ENCODE data around the gene MIA.

The MIA gene

GRCh38 chr19:40800339-40800996, 25.1 kb downstream of the MIA start:
- TF ChIP-seq, protein P1, sequence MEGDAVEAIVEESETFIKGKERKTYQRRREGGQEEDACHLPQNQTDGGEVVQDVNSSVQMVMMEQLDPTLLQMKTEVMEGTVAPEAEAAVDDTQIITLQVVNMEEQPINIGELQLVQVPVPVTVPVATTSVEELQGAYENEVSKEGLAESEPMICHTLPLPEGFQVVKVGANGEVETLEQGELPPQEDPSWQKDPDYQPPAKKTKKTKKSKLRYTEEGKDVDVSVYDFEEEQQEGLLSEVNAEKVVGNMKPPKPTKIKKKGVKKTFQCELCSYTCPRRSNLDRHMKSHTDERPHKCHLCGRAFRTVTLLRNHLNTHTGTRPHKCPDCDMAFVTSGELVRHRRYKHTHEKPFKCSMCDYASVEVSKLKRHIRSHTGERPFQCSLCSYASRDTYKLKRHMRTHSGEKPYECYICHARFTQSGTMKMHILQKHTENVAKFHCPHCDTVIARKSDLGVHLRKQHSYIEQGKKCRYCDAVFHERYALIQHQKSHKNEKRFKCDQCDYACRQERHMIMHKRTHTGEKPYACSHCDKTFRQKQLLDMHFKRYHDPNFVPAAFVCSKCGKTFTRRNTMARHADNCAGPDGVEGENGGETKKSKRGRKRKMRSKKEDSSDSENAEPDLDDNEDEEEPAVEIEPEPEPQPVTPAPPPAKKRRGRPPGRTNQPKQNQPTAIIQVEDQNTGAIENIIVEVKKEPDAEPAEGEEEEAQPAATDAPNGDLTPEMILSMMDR (IDR thresholded peaks at IDR 0.05; ENCODE audit: extremely low read depth, insufficient read depth, missing control alignments) = no peak
- DNase-seq (ENCODE audit: low spot score) = no peak
- in situ Hi-C loops (cut with MboI; ENCODE audit: low pct_unique_long_range_greater_than_20kb, low sequenced_read_pairs, unreplicated experiment) = no loop called here

DNA sequence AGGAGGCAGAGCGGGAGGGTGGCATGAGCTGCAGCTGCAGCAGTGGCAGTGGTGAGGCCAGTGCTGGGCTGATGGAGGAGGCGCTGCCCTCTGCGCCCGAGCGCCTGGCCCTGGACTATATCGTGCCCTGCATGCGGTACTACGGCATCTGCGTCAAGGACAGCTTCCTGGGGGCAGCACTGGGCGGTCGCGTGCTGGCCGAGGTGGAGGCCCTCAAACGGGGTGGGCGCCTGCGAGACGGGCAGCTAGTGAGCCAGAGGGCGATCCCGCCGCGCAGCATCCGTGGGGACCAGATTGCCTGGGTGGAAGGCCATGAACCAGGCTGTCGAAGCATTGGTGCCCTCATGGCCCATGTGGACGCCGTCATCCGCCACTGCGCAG, 25.7 kb downstream of the MIA start:
- TF ChIP-seq, protein P1 (IDR thresholded peaks at IDR 0.05; ENCODE audit: extremely low read depth, insufficient read depth, missing control alignments) = no peak
- DNase-seq (ENCODE audit: low spot score) = no peak
- in situ Hi-C loops (cut with MboI; ENCODE audit: low pct_unique_long_range_greater_than_20kb, low sequenced_read_pairs, unreplicated experiment) = no loop called here

DNA sequence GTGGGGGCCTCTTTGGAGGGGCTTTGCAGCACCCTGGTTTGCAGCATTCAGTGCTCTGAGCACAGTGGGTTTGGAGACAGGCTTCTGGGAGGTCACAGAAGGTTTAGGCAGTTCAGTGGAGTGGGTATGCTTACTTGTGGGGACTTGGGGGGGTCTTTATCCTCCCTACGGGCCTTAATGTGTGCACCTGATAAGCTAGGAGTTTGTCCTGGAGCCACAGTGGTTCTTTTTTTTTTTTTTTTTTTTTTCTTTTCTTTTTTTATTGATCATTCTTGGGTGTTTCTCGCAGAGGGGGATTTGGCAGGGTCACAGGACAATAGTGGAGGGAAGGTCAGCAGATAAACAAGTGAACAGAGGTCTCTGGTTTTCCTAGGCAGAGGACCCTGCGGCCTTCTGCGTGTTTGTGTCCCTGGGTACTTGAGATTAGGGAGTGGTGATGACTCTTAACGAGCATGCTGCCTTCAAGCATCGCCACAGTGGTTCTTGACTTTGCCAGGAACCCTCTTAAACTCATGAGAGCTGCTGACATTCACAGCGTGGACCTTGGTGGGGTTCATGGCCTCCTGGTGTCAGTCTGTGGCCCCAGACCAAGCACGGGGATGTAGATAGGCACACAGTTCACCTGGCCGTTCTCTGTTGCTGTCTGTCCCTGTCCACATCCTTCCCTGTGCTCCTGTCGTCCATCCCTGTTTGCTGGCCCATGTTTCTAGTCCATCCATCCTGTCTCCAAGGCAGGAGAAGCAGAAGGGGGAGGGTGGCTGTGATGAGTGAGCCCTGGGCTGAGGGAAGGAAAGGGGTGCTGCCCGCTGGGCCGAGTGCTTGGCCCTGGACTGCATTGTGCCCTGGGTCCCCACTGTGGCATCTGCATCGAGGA, 26.3 kb downstream of the MIA start:
- no peak for DNase-seq (ENCODE audit: low spot score)
- TF ChIP-seq, protein P1 (IDR thresholded peaks at IDR 0.05; ENCODE audit: extremely low read depth, insufficient read depth, missing control alignments) = no peak
- in situ Hi-C loops (cut with MboI; ENCODE audit: low pct_unique_long_range_greater_than_20kb, low sequenced_read_pairs, unreplicated experiment) = no loop called here

- in situ Hi-C loops (cut with MboI; ENCODE audit: low pct_unique_long_range_greater_than_20kb, low sequenced_read_pairs, unreplicated experiment) = no loop called here
- TF ChIP-seq, protein P1 (IDR thresholded peaks at IDR 0.05; ENCODE audit: extremely low read depth, insufficient read depth, missing control alignments) = no peak
- no peak for DNase-seq (ENCODE audit: low spot score)
These were observed 27.2 kb downstream of the MIA start for GRCh38 chr19:40802300-40803169.

- in situ Hi-C loops (cut with MboI; ENCODE audit: low pct_unique_long_range_greater_than_20kb, low sequenced_read_pairs, unreplicated experiment) = no loop called here
- no peak for DNase-seq (ENCODE audit: low spot score)
- TF ChIP-seq, protein P1 (IDR thresholded peaks at IDR 0.05; ENCODE audit: extremely low read depth, insufficient read depth, missing control alignments) = no peak
These were observed 28.0 kb downstream of the MIA start for GRCh38 chr19:40803170-40803856.

Data from GM13977 (cell line).